HG03565 (cell line): ENCODE measurements around the gene FHIT.

ENCODE experiments used
- ATAC-seq: cut with Tn5 transposase; IDR thresholded peaks from one replicate; pipeline ENCODE4 v1.9.1; 2021; ENCODE audit warnings: mild to moderate bottlenecking, moderate library complexity; ENCODE audit not compliant: unreplicated experiment

Gene FHIT

DNA sequence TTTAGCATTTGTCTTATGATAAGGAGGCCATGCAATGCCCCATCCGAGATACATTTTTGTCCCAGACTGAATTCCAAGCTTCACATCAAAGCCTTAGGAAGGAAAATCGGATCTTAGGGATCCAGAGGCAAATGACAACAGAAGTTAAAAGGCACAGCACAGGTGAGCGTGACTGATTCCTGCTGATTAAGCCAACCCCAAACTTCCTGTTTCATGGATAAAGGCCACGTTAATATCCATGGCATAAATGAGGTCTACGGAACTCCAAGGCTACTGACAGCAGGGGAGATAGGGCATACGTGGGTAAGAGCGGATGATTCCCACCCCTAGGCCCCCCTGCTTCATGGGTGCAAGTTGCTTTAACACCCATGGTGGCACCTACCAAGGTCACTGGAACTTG, 471.6 kb downstream of the FHIT start:
- no peak for ATAC-seq

DNA sequence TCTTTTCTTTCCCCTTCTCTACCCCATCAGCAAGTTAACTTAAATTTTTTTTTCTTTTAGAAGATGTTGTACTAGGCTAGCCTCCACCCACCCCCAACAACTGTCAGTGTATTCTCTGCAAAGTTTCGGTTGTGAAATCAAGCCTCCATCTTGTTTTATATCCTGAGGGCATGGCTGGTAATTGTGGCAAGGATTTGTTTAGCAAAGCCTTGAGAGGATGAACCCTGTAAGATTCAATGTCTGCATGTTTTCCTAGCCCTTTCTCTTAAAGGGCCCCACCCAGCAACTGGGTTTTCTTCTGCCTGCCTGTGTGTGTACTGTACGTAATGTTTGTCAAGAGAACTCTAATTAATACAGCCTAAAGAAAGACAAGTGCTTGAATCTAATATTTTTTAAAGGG, 475.3 kb downstream of the FHIT start:
- ATAC-seq = no peak

DNA sequence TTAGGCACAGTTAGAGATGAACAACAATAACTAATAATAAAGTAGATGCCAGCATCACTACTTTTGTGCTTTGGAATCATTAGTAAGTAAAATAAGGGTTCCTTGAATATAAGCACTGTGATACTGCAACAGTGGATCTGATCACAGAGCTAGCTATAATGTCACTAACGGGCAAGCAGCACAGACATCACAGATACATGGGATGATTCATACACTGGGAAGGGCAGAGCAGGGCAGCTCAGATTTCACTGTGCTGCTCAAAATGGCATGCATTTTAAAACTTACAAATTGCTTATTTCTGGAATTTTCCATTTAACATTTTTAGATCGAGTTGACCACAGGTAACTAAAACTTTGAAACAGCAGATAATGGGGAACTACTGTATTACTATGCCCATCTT, 476.6 kb downstream of the FHIT start:
- no peak for ATAC-seq

DNA sequence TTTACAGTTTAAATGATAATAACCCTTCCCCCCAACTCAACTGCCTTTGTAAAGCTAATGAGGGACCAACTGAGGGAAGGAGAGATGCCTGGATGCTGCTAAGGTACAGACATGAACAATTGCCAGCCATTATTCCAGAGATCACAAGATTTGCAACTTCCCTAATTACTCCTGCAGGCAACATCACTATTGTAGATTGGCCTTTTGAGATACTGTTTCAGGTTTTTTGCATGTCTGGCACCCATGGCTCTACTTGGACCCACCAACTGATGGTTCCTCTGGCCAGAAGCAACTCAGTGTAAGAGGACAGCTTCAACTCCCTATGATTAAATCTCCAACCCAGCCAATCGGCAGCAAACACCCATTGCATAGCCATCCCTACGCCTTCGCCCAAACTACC, 478.7 kb downstream of the FHIT start:
- ATAC-seq = no peak

DNA sequence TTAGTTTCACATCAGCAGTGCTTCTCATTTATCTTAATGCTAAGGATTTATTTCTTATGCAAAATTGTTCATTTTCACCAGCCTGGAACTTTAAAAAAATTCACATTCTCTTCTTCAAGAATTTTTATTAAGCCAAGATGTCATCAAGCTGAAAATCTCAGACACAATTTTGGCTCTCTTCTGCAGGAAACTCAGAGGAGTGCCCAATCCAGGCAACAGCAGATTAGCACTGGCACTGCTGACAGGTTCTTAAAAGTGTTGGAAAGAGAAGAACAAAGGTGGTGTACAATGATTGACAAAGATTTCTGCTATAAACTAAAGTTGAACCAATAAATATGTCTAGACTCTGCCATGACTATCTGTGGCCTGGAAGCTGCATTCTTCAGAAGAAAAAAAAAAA, 479.5 kb downstream of the FHIT start:
- no peak for ATAC-seq

DNA sequence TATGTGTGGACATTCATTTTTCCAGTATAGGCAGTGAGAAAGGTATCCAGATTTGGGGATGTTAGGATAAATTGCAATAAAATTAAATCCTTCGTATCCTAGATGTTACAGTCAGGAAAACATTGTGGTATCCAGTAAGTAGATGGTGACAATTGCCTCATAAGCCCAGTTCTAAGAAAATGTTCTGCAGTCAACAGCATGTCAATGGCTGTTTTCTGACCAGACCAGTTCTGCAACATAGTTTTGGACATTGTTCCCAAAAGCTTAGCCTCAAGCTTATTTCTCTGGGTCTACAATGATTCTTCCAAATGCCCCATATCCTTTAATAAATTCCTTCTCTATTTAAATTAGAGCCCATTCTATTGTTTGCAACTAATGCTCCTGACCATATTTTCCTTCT, 480.7 kb downstream of the FHIT start:
- ATAC-seq = no peak

DNA sequence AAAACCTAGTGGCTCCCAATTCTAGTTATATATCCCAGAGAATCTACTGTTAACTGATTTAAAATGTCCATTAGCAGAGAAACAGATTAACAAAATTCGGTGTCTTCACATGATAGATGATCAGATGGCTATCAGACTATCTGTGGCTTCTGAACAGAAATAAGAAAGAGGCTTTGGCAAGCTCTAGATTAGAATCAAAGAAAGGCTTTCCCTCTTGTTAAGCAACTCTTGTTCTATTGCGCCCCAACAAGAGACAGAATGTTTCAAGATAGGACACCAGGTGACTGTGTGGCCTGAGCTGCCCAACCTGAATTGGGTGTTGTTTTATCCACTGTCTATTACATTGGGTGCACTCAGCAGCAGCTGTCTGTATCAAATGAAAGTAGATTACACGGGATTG, 483.7 kb downstream of the FHIT start:
- ATAC-seq = no peak

DNA sequence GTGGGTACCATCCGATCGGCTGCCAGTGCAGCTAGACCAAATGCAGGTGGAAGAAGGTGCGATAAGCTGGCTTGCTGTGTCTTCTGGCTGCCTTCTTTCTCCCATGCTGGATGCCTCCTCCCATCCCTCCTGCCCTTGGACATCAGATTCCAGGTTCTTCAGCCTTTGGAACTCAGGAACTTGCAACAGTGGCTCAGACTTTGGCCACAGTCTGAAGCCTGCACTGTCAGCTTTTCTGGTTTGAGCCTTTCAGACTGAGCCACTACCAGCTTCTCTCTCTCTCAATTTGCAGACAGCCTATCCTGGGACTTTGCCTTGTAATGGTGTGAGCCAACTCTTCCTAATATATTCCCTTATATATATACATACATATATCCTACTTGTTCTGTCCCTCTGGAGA, 485.5 kb downstream of the FHIT start:
- ATAC-seq = no peak

DNA sequence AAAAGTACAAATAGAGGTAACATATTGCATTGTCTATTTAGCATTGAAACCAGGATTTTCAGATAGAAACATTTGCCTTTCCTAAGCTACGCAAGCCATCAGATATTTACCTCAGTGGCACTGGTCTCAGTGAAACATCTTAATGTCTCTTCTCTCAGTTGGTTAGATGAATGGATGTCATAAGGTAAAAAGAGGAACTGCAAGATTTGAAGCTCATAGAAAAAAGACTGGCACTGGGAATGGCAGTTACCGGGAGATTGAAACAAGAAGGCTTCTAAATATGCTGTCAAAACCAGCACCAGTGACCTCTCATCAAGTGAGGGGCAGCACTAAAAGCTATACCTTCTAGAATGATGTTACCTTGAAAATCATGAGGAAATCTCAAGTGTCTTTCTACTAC, 486.4 kb downstream of the FHIT start:
- no peak for ATAC-seq

DNA sequence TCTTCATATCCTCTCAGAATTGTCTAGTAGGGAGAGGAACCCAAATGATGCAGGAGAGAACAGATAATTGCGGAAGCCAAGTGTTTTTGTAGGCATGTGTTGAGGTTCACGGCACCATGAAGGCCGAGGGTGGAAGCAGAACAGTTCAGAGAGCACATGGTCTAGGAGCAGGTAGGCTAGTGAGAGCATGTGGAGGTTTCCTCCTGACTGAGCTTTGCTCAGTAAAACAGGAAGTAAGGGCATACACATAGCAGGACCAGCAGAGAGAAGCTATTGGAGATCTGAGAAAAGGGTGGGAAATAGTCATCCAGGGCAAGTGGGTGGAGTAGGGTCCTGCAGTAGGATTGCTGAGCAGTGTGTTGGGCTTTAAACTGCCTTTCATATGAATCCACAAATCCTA, 491.1 kb downstream of the FHIT start:
- no peak for ATAC-seq

DNA sequence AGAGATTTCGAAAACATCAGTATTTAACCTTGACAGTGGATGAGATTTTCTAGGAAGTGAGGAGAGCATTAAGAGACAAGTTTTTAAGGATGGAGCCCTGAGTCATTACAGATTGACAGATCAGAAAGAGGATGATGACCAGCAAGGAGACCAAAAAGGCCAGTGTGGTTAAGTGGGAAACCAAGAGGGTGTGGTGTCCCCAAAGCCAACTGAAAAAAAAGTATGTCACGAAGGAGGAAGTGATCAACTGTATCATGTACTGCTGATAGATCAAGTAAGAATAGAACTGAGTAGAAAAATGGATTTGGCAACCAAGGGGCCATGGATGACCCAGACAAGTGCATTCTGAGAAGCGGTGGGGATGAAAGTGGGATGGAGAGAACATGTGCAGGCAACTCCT, 491.8 kb downstream of the FHIT start:
- no peak for ATAC-seq

DNA sequence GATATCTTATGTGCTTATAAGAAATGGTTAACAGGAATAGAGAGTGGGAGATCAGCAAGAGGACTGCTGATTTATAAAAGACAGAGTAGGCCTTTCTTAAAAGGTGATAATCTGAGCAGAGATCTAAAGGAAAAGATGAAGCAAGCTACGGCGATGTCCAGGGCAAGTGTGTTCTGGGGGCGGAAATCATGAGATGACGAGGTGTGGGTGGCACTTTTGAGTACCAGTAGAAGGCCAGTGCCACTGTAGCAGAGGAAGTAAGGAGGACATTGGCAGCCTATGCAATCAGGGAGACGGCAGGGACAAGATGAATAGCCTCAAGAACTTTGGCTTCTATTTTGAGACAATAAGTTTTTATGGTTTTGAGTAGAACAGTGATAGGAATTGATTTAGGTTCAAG, 492.4 kb downstream of the FHIT start:
- ATAC-seq = no peak

DNA sequence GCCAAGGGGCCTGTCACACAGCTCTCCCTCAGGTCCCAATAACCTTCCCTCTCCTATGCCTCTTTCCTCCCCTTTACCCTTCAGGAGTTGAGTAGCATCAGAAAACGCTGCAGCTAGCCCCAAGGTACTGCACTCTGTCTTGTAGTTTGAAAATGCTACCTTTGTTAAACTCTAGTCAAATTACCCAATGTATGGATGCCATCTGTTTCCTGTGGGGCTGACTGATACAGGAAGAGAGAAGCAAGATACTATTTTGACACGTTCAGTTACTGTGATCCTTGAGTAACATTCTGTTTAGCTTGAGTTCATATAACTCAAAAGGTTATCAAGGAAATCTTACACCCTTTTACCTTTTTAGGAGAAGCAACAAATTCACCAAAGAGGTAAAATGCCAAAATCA, 493.1 kb downstream of the FHIT start:
- no peak for ATAC-seq

DNA sequence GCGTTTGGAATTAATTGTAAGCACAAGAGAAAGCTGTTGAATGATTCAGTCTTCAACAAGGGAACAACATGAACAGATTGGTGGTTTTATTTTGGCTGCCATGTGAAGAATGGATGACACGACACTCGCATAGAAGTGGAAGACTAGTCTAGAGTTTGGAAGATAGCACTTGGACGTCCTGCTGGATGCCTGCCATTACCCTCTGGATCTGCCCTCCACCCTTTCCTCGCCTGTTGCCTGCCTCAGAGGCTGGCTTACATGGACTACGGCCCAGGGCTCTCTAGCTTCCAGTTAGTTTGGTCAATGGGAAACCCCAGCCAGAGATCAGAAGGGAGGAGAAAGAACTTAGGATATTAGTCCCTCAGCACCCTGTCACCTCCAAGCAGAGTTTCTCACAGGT, 493.5 kb downstream of the FHIT start:
- ATAC-seq = no peak

DNA sequence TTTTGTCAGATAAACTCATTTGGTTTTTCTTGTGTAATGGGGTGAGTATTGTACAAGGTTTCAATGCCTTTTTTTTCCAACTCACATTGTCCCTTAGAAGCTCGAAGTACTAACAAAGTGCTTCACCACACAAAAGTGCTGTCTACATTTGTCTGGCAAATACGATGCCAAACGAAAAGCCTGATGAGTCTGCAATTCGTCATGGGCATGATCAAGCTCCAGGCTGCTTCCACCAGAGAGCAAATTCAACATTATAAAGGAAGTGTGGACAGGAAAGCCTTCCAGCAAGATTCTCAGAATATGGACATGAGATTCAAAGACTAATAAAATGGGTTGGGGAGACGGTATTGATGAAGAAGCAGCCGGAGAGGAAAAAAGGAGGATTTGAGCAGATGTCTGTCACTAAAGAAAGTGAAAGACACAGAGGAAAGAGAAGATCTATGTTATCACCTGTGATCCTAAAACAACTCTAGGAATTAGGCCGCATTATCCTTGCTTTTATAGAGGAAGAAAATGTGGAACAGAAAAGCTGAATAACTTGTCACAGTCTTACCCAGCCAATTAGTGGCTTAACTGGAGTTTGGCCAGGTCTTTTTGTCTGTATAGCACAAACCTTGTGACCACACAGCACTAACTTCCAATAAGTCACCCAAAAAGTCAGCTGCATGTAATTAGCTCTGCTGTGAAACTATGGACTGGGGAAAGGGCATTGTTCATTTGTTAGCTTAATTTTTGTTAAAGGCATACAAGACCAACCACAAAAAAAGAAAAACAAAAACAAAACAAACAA, 494.8 kb downstream of the FHIT start:
- no peak for ATAC-seq

DNA sequence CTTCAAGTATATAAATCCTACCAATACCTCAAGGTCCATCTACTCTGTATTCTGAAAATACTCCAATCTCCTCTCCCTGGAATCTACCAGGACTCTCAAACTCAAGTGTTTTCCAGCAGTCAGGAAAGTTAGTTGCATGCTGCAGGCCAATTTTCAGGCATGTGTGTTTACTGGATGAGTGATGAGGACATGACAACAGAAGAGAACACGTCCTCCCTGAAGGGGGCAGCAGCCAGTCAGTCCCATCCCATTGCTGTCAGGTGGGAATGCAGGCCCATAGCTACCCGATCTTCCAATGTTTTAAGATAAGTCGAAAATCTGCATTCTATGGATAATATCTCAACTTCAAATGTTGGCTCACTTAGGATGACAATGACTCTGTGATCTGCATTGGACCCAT, 496.2 kb downstream of the FHIT start:
- ATAC-seq = no peak

DNA sequence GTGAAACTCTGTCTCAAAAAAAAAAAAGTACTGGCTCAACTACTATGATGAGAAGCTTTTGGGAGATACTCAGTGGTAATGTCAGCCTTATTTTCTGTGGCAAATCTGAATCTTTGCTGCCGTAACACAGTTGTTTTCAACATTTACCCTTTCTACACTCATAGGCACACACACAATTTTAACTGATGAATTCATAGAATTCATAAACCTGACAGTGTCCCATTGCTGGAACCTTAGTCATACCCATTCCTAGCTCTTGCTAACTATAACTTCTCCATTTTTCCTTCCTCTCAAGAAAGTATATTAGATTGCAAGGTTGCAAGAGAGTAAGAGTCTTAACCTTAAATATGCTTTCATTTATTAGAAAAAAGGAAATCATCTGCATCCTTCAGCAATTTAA, 496.6 kb downstream of the FHIT start:
- ATAC-seq = no peak

DNA sequence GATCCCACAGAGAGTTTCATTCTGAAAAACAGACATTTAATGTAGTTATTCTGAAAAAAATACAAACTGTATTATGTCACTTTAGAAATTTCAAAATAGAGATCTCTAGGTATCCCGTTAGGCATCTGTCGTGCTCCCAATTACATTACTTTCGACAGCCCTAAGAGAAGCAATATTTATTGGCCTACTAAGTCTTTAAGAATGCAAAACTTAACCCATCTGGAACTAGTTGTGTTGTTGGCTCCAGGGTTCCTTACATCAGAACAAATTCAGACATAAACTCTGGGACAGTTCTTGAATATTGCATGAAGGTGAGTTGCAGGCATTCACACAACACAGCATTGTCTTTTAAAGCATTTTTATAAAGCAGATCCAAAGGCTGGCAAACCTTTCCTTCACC, 498.4 kb downstream of the FHIT start:
- ATAC-seq = no peak

DNA sequence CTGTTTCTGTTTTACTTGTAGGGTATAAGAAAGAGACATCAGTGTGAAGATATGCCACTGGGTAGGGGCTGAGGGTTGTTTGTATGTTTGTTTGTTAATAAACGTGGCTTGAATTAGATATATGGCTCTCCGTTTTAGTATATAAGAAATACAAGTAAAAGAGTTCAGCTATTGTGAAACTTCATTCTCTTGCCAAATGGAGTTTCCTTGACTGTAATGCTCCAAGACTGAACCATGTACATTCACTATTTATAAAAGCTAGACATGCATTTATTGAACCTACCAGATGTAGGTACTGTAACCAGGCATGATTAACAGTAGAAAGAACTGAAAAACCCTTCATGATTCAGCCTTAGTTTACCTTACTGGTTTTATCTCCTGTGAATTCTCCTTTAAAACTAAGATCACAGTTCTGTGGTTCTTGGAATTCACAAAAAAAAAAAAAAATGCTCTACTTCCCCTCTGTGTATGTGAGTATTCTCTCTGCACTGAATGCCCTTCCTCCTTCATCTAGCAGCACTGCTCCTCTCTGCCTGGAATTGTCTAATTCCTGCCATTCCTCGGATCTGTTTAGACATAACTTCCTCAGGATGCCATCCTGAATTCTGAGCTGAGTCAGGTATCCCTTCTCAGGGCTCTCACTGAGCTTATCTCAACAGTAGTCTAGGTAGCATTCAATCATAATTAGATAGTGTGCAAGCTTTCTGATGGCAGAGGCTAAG, 504.4 kb downstream of the FHIT start:
- no peak for ATAC-seq

DNA sequence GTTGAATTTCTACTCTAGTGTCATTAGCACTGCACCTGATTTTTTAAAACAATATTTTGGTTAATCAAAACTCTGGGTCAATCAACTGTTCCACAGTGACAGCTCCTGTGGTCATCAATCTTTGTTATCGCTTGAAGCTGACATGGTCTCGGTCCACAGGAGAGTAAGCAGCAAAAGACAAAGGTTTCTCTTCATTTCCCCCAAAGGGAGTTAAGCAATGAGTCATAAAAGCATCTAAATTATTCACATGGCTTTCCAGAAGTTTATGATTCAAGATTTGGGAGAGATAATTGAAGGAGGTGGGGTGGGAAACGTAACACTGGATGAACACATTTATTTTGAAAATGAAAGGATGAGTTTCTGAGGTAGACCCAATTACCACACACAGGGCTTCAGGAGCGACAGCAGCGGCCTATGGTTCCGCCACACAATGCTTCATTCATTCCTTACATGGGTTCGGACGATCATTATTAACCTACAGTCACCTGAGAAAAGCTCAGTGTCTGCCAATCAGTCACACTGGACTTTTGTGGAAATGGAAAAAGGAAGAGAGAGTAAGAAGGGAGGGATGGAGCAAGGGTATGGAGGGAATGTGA, 505.1 kb downstream of the FHIT start:
- ATAC-seq = no peak

DNA sequence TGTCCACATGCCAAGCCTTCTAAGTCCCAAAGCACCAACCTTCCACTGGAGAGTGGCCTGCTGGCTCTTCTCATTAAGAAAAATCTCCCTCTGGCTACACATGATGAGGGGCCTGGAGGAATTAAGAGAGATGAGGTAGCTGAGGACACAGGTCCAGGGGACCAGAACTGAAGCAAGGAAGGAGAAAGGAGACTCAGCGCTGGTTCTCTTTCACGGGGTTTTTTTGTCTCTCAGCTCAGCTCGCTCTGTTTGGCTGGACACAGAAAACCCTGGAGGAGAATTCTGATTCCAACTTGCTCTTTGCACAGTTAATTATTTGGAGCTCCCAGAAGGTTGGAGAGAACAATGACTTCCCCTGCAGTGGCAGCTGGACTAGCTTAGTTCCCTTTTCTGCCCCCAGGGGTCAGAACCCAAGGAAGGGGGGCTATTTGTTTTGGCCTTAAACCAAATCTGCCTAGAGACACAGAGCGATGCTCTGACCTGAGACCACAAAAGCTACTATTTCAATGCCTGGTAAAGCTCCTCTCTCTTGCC, 507.6 kb downstream of the FHIT start:
- no peak for ATAC-seq

DNA sequence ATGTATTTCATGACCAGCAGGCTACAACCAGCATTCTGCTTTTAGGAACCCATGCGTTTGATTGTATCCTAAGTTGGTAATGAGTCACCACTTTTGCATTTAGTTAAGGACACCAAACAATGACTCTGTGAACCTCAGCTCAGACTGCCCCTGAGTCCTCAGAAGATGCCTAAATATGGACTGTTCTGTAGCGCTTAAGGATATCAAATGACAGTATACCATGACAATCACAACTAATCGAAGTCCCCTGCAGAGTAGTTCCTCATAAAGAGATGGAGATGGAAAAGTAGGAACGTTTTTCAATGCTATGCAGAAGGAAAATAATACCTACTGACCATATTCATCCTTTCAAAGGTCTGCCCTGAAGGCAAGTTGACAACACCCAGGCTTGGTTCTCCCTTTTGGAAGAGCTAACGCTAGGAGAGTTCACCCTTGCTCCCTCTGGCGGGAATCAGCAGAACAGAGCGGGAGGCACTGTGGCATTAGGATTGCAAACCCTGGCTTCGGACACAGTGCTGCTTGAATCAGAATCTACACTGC, 508.6 kb downstream of the FHIT start:
- ATAC-seq = no peak
